AG10803 (cell line): ENCODE data around the gene RAB31.

ENCODE experiments used
- DNase-seq: peaks from one replicate; pipeline ENCODE4 v3.0.0; 2010; ENCODE audit warnings: low read depth
- H3K4me3 ChIP-seq: 2 replicates; pipeline ENCODE4 v1.5.1; 2011; ENCODE audit warnings: mild to moderate bottlenecking, low read length, control low read depth
- TF ChIP-seq, protein P1 (sequence below): conservative IDR thresholded peaks from 2 replicates; pipeline ENCODE4 v1.5.1; 2011; ENCODE audit warnings: mild to moderate bottlenecking, low read length, control low read depth, inconsistent platforms

RAB31 gene

GRCh38 chr18:9732031-9732430, 23.9 kb downstream of the RAB31 start:
- H3K4me3 ChIP-seq, result no peak overlapping the region
- TF ChIP-seq, protein P1, sequence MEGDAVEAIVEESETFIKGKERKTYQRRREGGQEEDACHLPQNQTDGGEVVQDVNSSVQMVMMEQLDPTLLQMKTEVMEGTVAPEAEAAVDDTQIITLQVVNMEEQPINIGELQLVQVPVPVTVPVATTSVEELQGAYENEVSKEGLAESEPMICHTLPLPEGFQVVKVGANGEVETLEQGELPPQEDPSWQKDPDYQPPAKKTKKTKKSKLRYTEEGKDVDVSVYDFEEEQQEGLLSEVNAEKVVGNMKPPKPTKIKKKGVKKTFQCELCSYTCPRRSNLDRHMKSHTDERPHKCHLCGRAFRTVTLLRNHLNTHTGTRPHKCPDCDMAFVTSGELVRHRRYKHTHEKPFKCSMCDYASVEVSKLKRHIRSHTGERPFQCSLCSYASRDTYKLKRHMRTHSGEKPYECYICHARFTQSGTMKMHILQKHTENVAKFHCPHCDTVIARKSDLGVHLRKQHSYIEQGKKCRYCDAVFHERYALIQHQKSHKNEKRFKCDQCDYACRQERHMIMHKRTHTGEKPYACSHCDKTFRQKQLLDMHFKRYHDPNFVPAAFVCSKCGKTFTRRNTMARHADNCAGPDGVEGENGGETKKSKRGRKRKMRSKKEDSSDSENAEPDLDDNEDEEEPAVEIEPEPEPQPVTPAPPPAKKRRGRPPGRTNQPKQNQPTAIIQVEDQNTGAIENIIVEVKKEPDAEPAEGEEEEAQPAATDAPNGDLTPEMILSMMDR, result no peak
- DNase-seq, result no peak

GRCh38 chr18:9734189-9734588, 26.1 kb downstream of the RAB31 start:
- H3K4me3 ChIP-seq, result no peak overlapping the region
- TF ChIP-seq, protein P1, result no peak

DNA sequence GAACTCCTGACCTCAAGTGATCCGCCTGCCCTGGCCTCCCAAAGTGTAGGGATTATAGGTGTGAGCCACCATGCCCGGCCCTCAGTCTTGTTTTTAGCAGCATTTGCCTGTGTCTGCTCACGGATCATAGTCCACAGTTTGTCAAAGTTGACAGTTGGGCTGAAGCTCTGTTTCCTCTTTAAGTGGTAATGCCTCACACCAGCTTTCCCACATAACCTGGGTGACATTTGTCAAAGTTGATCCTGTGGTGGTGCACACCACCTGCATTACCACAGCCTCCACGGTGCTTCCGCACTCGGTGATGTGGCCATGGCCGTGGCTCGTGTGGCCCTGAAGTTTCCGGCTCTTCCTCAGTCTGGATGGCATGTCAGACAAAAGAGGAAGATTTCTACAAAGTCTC, 27.1 kb downstream of the RAB31 start:
- no peak for DNase-seq
- TF ChIP-seq, protein P1, result no peak
- H3K4me3 ChIP-seq, result no peak overlapping the region

More at GRCh38 chr18:9734189-9734588, 26.1 kb downstream of the RAB31 start:
- no peak for DNase-seq

- DNase-seq, result no peak
- H3K4me3 ChIP-seq, result no peak overlapping the region
- TF ChIP-seq, protein P1, result no peak
These were observed 27.8 kb downstream of the RAB31 start for GRCh38 chr18:9735879-9736278.

GRCh38 chr18:9736286-9736835, 28.3 kb downstream of the RAB31 start:
- no peak for DNase-seq
- no peak overlapping the region for H3K4me3 ChIP-seq
- TF ChIP-seq, protein P1, result no peak

- no peak overlapping the region for H3K4me3 ChIP-seq
- DNase-seq, result peak; percentile 40
- TF ChIP-seq, protein P1, result no peak
These were observed 28.9 kb downstream of the RAB31 start for GRCh38 chr18:9737006-9737405.

- TF ChIP-seq, protein P1, result no peak
- no peak overlapping the region for H3K4me3 ChIP-seq
- peak; percentile 52 for DNase-seq
These were observed 29.5 kb downstream of the RAB31 start for GRCh38 chr18:9737472-9738121.
